Activated CD4-positive, alpha-beta T cell treated with anti-CD3 and anti-CD28 coated beads, Interleukin-2, amount 10 ng/mL, durations not matched to agents 7 days and 5 days (primary cell): ENCODE data around the gene TMEM184A. TPM values are rescaled to one million over a fixed set of nuclear protein-coding genes. Genes with fewer than 3 reads are reported as not detected.

Experiments
- CTCF ChIA-PET: fragments of 350-600 bp; sonication (Branson Sonifier 250); formaldehyde crosslinking; loops from one replicate; lab custom pipeline; 2021; ENCODE audit warnings: antibody characterized with exemption; lab: Charles Lee
- POLR2A ChIA-PET: fragments of 350-600 bp; sonication (Branson Sonifier 250); formaldehyde crosslinking; loops from one replicate; lab custom pipeline; 2021; ENCODE audit warnings: antibody characterized with exemption; lab: Charles Lee
- DNase-seq: peaks from one replicate; pipeline ENCODE4 v3.0.0-alpha.2; 2020
- H3K27ac Mint-ChIP-seq: one replicate; pipeline ENCODE4 v1.8.0; 2021; ENCODE audit warnings: mild to moderate bottlenecking, moderate library complexity, mixed read lengths
- H3K27me3 Mint-ChIP-seq: one replicate; pipeline ENCODE4 v1.8.0; 2021; ENCODE audit warnings: mixed read lengths
- H3K36me3 Mint-ChIP-seq: one replicate; pipeline ENCODE4 v1.8.0; 2021; ENCODE audit warnings: low read depth, mixed read lengths
- H3K4me1 Mint-ChIP-seq: one replicate; pipeline ENCODE4 v1.8.0; 2021; ENCODE audit warnings: mixed read lengths
- H3K4me3 Mint-ChIP-seq: one replicate; pipeline ENCODE4 v1.8.0; 2021; ENCODE audit warnings: mild to moderate bottlenecking, moderate library complexity, mixed read lengths
- H3K9me3 Mint-ChIP-seq: one replicate; pipeline ENCODE4 v1.8.0; 2021; ENCODE audit warnings: mixed read lengths
- total RNA-seq, 2 experiments: library from RNA; stranded (reverse); gene quantifications; one replicate each; pipeline ENCODE4 v1.2.3, GENCODE V29; 2021

Gene TMEM184A
- total RNA-seq, 2 experiments from 2014 or later, result not detected

DNA sequence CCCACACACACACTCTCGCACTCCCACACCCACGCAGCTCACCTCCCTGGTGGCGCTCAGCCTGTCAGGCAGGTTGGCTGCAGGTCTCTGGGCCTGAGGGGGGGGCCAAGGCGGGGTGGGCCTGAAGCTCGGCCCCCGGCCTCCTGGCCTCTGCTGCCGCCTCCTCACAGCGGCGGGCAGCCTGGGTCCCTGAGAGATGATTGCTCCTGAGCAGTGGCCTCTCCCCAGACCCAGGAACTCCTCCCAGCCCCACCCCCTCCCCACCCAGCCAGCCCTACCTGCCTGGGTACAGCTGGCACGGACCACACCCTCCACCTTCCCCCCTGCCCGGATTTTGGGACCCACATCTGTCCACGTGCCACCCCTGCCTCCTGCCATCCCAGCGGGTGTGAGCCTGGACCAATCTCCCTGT, 4.6 kb upstream of the TMEM184A start:
- Mint-ChIP-seq H3K27me3 (no peaks in the 10 kb centered on the region), H3K36me3 (no peaks in the 10 kb centered on the region), H3K4me3 (no peak overlapping the region), H3K27ac (no peak overlapping the region), H3K4me1 (peaks cover 3% of the 10 kb centered on the region), H3K9me3 (no peaks in the 10 kb centered on the region)
- CTCF ChIA-PET, result no interaction called here
- POLR2A ChIA-PET, result interaction anchor here (0.6 kb wide), 1 partner anchor 11 kb away, joined by 4 read pairs; no protein-coding TSS in a partner anchor
- no peak for DNase-seq

DNA sequence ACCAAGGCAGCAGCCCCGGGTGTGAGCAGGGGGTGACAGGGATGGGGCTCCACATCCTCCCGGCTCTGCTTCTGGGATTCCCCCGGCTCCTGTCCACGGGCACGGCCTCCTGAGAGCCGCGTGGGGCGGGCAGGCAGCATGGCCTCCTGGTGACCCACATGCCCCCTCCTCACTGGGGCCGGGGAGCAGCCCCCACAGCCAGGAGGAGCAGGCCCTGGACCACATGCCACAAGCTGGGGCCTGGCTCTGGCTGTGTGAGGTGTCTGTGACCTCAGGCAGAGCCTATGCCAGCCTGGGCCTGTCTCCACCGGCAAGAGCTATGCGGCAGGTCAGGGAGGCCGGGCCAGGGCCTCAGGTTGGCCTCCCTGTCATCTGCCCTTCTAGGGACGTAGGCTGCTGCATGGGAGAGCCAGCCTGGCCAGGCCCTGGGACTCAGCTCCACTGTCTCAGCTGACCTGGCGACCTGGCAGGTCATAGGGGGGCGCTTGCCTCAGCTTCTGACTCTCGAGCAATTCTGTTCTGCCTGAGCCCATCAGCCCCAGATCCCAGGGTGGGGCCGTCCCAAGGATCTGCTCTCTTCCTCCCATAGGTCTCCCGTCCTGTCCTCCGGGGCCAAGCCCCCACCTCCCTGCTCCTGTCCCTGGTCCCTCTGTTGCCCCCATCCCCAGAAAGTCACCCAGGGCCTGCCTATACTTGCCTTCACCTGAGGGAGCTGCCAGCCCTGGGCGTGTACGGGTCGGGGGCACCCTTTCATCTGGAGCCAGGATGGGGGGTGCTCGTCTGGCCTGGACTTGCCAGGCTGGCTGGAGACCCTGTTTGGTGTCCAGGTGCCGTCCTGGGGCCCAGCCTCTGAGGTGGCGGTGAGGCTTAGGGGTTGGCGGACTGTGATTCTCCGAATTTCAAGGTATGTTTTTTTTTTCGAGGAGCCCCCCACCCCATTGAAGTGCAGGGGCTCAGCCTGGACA, 3.9 kb upstream of the TMEM184A start:
- H3K27me3 Mint-ChIP-seq, result no peaks in the 10 kb centered on the region

DNA sequence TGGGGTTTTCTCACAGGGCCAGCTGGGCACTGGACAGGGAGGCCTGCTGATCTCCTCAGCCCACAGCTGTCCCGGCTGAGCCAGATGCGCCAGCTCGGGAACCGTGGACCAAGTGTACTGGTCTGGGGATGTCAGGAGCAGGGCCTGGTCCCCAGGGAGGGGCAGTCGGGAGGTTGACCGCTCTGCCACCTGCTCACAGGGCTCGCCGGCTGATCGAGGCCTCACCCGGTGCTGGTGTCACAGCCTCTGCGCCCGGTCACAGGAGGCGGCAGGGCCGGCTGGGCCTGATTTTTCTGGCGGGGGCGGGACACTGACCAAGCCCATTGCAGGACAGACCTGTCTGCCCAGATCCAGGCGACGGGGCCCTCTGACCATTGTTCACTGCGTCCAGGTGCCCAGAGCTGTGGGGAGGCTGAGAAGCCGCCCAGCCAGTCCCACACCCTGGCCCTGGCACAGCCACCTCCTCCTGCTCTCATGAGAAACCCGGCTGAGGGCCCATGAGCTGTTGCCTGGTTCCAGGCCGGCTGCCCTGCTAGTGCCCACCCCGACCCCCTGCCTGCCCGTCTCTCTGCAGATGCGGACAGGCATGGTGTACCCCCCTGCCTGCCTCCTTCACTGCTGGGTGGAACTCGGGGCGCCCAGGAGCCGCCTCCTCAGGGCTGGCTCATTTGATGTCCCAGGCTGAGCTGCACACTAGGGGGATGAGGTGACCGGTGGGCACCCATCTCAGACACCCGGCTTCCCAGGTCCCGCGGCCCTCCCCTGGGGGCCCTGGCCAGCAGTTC, 3.0 kb upstream of the TMEM184A start:
- ChIA-PET CTCF (interaction anchor here (0.6 to 0.9 kb wide), 2 partner anchors 11 to 18 kb away, joined by 3 to 4 read pairs; no protein-coding TSS in a partner anchor), POLR2A (no interaction called here)
- Mint-ChIP-seq H3K4me3 (no peak overlapping the region), H3K27ac (no peak overlapping the region), H3K27me3 (no peaks in the 10 kb centered on the region), H3K4me1 (peaks cover 3% of the 10 kb centered on the region), H3K36me3 (no peaks in the 10 kb centered on the region), H3K9me3 (no peaks in the 10 kb centered on the region)
- no peak for DNase-seq

More for the DNA sequence above, 3.9 kb upstream of the TMEM184A start:
- ChIA-PET POLR2A (no interaction called here), CTCF (interaction anchor here (0.5 kb wide), 1 partner anchor 780 kb away, joined by 3 read pairs; no protein-coding TSS in a partner anchor)
- DNase-seq, result no peak
- Mint-ChIP-seq H3K27ac (no peak overlapping the region), H3K36me3 (no peaks in the 10 kb centered on the region), H3K9me3 (no peaks in the 10 kb centered on the region), H3K4me3 (no peak overlapping the region), H3K4me1 (peaks cover 3% of the 10 kb centered on the region)

DNA sequence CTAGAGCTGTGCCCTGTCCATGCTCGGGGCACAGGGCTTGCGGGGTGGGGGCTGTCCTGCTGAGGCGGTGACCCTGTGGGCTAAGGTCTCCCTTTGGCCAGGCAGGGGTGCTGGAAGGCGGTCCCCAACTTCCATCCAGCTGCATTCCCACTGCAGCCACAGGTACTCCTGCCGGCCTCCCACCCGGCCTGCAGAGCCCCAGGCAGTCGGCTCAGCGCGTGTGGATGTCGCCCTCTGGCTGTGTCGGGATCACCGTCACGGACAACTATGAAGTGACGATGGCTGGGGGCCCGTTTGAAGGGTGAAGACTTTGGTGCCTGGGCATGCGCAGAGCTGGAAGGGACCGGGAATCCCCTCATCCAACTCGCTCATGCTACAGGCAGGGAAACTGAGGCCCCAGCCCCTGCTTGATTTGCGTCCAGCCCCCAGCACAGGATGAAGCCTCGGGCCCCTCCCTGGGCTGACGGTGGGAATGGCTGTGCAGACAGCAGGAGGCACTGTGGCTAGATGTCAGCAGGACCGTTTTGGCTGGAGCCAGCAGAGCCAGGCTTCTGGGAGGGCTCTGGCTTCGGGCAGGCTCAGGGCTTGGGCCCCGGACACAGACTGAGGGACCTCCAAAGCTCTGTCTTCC, 2.3 kb upstream of the TMEM184A start:
- POLR2A ChIA-PET, result no interaction called here

DNA sequence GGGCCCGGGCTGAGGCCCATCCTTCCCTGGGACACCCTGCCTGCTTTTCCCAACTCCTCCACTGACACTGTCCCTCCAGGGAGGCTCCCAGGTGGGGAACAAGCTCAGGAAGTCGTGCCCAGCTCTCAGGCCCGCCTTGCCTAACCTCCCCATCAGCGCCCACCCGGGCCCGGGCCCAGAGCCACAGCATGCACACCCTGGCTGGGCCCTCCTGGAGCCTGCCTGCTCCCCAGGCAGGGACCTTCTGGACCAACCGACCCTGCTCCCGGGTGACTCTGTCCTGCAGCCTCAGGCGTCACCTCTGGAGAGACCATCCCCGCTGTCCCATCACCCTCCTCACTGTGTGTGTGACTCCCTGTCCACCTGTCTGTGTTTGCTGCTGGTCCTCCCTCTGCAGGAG, 1.8 kb upstream of the TMEM184A start:
- H3K4me1 Mint-ChIP-seq, result peaks cover 3% of the 10 kb centered on the region
- no peak overlapping the region for H3K27ac Mint-ChIP-seq

More for the DNA sequence above, 2.3 kb upstream of the TMEM184A start:
- peaks cover 3% of the 10 kb centered on the region for H3K4me1 Mint-ChIP-seq
- H3K27me3 Mint-ChIP-seq, result no peaks in the 10 kb centered on the region
- H3K27ac Mint-ChIP-seq, result no peak overlapping the region
- H3K9me3 Mint-ChIP-seq, result no peaks in the 10 kb centered on the region
- H3K4me3 Mint-ChIP-seq, result no peak overlapping the region
- no peak for DNase-seq
- H3K36me3 Mint-ChIP-seq, result no peaks in the 10 kb centered on the region
- CTCF ChIA-PET, result interaction anchor here (0.6 to 0.9 kb wide), 2 partner anchors 10 to 17 kb away, joined by 3 to 4 read pairs; no protein-coding TSS in a partner anchor

DNA sequence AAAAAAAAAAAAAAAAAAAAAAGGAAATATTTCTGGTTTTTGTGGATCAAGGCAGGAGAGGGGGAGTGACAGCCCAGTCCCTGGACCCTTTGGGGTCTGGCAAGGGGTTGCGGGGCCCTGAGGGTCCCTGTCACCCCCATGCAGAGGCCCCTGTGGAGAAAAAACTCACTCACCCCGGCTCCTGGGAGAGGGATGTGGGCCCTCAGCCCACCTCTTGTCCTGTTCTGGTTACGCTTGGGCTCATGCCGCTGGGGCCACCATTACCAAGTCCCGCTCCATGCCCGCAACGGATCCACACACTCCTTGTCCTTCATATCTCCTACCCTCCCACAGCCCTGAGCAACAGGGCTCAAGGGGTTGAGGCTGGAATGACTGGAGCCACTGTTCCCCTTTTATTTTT, 1.0 kb upstream of the TMEM184A start:
- Mint-ChIP-seq H3K36me3 (no peaks in the 10 kb centered on the region), H3K27ac (no peak overlapping the region), H3K9me3 (no peaks in the 10 kb centered on the region), H3K4me1 (peaks cover 3% of the 10 kb centered on the region), H3K27me3 (no peaks in the 10 kb centered on the region), H3K4me3 (no peak overlapping the region)
- POLR2A ChIA-PET, result no interaction called here
- no peak for DNase-seq
- CTCF ChIA-PET, result interaction anchor here (2.8 kb wide), 1 partner anchor 14 kb away, joined by 12 read pairs; no protein-coding TSS in a partner anchor

More for the DNA sequence above, 1.8 kb upstream of the TMEM184A start:
- ChIA-PET CTCF (interaction anchor here (0.9 to 2.8 kb wide), 2 partner anchors 10 to 15 kb away, joined by 3 to 12 read pairs; no protein-coding TSS in a partner anchor), POLR2A (no interaction called here)
- no peak for DNase-seq
- no peaks in the 10 kb centered on the region for H3K9me3 Mint-ChIP-seq
- H3K4me3 Mint-ChIP-seq, result no peak overlapping the region
- H3K36me3 Mint-ChIP-seq, result no peaks in the 10 kb centered on the region
- no peaks in the 10 kb centered on the region for H3K27me3 Mint-ChIP-seq

DNA sequence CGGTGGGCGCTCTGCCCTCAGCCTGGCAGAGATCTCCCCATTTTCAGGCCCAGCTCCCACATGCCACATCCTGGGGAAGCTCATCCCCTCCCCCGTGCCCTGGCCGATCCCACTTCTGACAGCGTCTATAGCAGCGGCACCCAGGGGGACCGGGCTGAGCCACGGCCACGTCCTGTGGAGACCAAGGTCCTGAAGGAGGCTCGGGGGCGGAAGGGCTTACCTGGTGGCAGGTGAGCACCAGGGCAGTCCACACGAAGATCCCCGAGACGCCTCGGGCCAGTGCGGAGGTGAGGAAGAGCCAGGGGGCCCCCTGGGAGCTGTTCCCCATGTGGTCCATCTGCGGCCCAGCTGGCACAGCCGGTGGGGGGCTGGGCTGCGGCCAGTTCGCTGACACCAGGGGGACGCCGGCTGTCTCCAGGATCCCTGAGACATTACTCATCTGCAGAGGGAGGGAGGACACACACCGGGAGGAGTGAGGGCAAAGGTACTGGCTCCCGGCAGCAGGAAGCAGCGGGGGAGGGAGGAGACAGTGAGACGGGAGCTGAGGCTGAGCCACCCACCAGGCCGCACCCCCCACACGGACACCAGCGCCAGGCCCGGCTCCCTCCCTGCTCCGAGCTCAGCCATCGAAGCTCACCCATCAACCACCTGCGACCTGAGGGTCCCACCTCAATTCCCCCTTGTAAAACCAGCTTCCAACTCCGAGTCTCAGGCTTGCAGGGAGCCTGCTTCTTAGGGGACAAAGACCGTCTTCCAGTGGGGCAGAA, 776 bp downstream of the TMEM184A start:
- Mint-ChIP-seq H3K4me1 (peaks cover 3% of the 10 kb centered on the region), H3K36me3 (no peaks in the 10 kb centered on the region), H3K4me3 (no peak overlapping the region), H3K27ac (no peak overlapping the region), H3K9me3 (no peaks in the 10 kb centered on the region), H3K27me3 (no peaks in the 10 kb centered on the region)
- CTCF ChIA-PET, result interaction anchor here (1.0 to 2.8 kb wide), 3 partner anchors 13 to 51 kb away, joined by 3 to 12 read pairs (median 4); partner anchors contain the start of gene INTS1
- POLR2A ChIA-PET, result no interaction called here
- DNase-seq, result no peak

DNA sequence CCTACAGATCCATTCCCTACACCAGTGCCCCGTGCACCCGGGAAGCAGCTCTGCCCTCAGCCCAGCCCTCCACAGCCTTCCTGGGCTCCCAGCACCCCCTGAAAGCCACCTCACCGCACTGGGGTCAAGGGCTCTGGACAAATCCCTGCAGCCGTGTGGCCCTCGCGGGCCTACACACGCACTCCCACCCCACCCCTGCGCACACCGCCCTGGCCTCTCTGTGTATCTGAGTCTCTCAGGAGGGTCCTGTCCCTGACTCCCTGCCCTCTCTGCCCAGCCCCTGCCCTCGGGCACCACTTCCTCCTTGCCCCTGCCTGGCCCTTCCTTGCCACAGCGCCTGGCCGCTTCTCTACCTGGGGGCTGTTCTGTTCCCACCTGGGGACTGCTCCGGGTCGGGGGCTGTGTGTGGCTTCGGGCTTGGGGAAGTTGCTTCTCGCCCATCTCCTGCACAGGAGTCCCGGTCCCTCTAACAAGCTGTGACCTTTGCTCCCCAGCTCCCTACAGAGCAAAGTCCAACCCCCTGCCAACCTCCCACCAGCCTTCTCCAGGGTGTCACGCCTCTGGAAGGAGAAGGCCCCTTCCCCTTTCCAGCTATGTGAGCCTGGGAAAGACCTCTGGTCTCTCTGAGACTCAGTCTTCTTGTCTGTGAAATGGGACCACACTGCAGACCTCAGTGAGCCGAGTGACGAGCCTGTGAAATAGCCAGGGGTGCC, 1.5 kb downstream of the TMEM184A start:
- no peaks in the 10 kb centered on the region for H3K9me3 Mint-ChIP-seq
- ChIA-PET CTCF (interaction anchor here (1.6 kb wide), 1 partner anchor 21 kb away, joined by 3 read pairs; no protein-coding TSS in a partner anchor), POLR2A (no interaction called here)
- peaks cover 3% of the 10 kb centered on the region for H3K4me1 Mint-ChIP-seq
- no peaks in the 10 kb centered on the region for H3K27me3 Mint-ChIP-seq
- H3K36me3 Mint-ChIP-seq, result no peaks in the 10 kb centered on the region
- peak overlapping the region; percentile 19 for H3K27ac Mint-ChIP-seq
- DNase-seq, result no peak
- no peak overlapping the region for H3K4me3 Mint-ChIP-seq

DNA sequence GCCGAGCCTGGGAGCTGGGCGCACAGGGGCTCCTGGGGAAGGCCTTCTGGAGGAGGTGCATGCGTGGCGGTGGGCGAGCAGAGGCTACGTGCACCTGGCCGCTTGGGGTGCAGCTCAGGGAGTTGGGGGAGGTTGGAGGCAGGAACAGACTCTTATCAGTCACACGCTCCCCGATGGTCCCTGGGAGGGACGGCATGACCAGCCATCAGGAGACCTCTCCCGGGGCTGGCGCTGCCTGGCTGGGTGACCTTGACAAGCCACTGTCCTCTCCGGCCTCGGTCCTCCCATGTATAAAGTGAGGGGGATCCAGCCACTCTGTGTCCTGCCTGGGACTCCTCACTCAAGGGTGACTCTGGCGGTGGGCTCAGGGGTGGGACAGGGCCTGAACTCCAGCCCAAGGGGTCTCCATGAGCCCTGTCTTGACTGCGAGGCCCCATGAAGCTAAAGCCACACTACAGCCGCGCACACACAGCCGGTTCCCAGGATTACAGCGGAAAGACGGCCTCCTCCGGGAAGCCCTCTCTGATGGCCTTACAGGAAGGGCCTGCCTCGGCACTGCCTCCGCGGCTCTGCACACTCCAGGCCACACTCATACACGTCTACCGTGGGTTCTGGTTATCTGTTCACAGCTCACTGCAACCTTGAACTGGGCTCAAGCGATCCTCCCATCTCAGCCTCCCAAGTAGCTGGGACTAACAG, 2.3 kb downstream of the TMEM184A start:
- POLR2A ChIA-PET, result no interaction called here
- Mint-ChIP-seq H3K27ac (no peak overlapping the region), H3K9me3 (no peaks in the 10 kb centered on the region), H3K4me3 (no peak overlapping the region), H3K27me3 (no peaks in the 10 kb centered on the region), H3K36me3 (no peaks in the 10 kb centered on the region), H3K4me1 (peaks cover 3% of the 10 kb centered on the region)
- CTCF ChIA-PET, result interaction anchor here (0.7 kb wide), 1 partner anchor 21 kb away, joined by 3 read pairs; no protein-coding TSS in a partner anchor
- DNase-seq, result no peak

DNA sequence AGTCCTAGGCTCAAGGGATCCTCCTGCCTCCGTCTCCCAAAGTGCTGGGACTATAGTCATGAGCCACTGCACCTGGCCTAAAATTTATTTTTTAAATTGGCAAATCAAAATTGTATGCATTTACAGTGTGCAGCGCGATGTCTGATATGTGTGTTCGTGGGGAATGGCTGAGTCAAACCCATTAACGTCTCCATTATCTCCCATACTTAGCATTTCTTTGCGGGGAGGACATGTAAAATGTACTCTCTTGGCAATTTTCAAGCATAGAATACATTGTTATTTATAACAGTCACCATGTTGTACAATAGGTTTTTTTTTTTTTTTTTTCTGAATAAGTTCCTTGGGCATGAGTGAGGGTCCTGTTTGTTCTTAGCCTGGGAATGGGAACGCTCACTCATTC, 3.8 kb downstream of the TMEM184A start:
- Mint-ChIP-seq H3K36me3 (no peaks in the 10 kb centered on the region), H3K27ac (no peak overlapping the region), H3K4me1 (peaks cover 6% of the 10 kb centered on the region), H3K9me3 (no peaks in the 10 kb centered on the region), H3K4me3 (no peak overlapping the region), H3K27me3 (no peaks in the 10 kb centered on the region)
- ChIA-PET POLR2A (no interaction called here), CTCF (interaction anchor here (0.7 kb wide), 1 partner anchor 95 kb away, joined by 3 read pairs; no protein-coding TSS in a partner anchor)
- no peak for DNase-seq

DNA sequence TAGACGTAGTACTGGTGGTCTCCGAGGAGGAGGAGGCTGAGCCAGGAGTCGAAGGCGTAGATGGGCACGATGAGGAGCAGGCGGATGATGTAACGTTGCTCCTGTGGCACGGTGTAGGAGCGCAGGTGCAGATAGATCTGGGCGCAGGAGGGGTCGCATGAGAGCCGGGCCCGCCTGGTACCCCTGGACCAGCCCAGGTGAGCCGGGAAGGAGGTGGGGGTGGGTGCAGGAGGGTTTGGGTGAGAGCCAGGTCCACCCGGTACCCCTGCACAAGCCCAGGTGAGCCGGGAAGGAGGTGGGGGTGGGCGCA, 5.2 kb downstream of the TMEM184A start:
- Mint-ChIP-seq H3K4me3 (no peak overlapping the region), H3K27ac (no peak overlapping the region), H3K27me3 (no peaks in the 10 kb centered on the region), H3K36me3 (no peaks in the 10 kb centered on the region), H3K9me3 (no peaks in the 10 kb centered on the region), H3K4me1 (peaks cover 3% of the 10 kb centered on the region)
- no peak for DNase-seq
- CTCF ChIA-PET, result no interaction called here
- POLR2A ChIA-PET, result no interaction called here
